Middle frontal gyrus (tissue), 1 donor: ENCODE results near the gene ARMC9.
A peak's percentile ranks its signal among the peaks of the same experiment; 100 is the strongest.
"Not testable (repeated sequence)": the region's sequence is repeated elsewhere in the genome, so short reads cannot be mapped to it uniquely, and the experiment has no call there.

Experiments used
- DNase-seq: peaks from one replicate; pipeline ENCODE4 v3.0.0-alpha.2; 2015; ENCODE audit warnings: low spot score; ENCODE audit errors: extremely low spot score

Gene ARMC9, protein sequence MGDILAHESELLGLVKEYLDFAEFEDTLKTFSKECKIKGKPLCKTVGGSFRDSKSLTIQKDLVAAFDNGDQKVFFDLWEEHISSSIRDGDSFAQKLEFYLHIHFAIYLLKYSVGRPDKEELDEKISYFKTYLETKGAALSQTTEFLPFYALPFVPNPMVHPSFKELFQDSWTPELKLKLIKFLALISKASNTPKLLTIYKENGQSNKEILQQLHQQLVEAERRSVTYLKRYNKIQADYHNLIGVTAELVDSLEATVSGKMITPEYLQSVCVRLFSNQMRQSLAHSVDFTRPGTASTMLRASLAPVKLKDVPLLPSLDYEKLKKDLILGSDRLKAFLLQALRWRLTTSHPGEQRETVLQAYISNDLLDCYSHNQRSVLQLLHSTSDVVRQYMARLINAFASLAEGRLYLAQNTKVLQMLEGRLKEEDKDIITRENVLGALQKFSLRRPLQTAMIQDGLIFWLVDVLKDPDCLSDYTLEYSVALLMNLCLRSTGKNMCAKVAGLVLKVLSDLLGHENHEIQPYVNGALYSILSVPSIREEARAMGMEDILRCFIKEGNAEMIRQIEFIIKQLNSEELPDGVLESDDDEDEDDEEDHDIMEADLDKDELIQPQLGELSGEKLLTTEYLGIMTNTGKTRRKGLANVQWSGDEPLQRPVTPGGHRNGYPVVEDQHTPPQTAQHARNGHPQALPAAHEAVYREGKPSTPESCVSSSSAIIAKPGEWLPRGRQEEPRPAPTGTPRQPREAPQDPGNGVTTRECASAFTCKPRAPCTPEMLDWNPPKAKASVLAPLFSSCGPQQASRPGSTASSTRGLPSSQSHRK

DNA sequence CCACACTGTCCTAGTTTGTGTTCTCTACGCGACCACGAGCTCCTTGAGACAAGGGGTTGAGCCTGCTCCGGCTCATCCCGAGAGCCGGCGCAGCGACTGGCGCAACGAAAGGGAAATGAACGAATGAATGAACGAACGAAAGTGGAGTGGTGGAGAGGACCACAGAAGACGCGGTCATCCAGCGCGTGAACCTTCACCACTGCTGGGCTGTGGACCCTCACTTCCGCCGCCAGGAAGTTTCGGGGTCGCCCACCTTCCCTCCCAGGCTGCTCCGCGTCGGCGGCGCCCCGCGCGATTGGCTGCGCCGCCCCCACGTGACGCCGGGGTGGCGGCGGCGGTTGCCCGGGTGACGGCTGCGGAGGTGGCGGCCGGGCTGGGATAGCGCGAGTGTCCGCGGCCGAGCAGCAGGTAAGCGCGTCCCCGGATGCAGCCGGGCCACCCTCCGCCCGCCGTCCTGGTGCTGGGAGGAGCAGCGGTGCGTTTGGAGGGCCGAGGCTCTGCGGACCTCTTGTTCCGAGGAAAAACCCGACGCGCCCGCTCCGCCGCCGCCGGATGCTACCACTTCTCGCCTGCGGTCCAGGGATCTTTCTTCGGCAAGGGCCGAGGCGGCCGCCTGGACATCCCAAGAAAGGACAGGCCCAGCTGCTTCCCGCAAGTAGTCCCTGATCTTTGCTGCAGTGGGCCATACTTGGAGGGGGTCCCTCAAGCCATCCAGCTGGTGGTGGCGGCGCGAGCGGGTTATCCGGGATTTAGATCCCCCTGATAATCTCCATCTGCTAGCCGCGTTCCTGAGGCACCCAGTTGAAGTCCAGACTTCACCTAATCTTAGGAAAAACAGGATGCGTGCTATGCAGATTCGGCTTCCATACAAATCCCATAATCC, at the start of gene ARMC9:
Gene ARMC9, plus strand, starts transcription at position 341 of the 883 bp plus-strand sequence. CDS start 7,608 bp downstream, outside the sequence.
- peak; percentile 68 for DNase-seq

DNA sequence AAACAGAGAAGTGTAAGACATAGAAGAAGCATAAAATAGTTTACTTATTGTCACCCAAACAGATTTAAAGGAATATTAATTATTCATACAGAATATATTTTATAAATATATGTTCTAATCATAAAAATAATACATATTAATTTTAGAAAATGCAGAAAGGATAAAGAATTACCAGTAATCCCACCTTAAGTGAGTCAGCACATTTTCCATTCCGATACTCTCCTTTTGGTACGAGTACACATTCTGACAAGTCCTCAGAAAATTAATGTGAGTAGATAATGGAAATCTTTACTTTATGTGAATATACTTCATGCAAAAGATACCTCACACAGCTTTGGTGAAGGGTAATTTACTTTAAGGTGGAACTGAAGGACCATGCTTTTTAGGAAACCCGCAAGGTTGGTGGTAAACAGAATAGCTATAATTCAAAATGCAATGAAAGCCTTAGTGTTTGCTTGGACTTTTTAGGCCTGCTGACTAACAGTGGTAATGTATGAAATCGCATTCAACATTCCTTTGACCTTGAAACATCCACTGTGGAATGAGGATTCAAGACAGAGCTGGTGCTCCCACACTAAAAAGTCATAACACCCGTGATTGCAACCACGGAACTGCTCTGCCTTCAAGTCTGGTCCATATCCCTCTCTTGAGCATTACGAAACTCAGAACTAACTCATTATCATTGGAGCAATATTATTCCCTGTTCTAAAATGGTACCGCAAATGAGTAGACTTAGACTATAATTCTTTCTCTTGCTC, 45.5 kb upstream of the ARMC9 start:
- no peak for DNase-seq

DNA sequence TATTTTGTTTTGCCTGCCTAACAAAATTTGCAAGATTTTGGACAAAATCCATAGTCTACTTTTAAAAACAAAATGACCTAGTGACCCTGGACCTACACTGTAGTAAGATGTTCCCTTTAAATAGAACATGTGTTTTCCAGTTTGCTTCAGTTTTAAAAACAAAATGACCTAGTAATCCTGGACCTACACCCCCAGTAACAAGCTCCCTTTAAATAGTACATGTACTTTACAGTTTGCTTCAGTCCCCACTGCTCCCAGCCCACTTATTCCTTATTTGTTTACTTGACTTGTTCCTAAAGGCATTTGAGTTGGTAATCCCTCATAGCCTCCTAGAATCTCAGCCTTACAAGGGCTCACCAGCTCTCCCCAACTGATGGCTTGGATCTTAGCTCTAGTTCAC, 39.1 kb upstream of the ARMC9 start:
- no peak for DNase-seq

DNA sequence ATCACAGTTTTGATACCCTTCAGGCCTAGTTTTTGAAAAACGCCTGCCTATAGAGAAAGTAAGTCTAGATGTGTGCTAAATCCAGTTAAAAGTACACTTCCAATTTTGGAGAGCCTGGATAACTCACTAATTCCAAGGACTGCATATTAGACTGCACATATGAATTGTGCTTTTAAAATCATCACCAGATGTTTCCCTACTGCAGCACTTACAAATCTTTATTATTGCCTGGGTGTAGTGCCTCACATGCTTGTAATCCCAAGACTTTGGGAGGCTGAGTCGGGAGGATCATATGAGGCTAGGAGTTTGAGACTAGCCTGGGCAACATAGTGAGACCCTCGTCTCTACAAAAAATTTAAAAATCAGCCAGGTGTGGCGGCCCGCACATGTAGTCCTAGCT, 37.7 kb upstream of the ARMC9 start:
- DNase-seq, result no peak

DNA sequence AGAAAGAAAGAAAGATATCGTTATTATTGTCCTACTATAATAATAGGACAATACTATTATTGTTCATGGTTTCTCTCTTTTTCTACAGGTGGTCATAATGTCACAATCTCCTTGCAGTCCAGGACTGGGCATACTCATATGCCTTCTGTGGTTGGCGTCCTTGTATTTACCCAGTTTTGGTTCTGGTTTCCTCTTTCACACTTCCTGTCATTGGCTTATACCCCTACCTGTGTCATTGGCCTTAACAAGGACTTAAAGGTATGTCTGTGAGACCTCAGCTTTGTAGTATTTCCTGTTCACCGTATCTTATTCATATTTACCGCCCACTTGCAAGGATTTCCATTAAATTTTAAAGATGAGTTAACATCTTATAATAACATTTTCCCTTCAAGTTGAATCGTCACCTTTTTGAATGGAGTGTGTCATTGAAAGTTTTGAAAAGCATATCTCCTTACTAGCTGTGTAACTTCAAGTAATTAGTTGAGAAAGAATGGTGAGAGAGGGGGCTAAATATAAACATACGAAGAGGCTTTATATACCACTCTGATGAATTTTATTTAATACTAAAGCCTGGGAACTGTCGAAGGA, 37.1 kb upstream of the ARMC9 start:
- no peak for DNase-seq

DNA sequence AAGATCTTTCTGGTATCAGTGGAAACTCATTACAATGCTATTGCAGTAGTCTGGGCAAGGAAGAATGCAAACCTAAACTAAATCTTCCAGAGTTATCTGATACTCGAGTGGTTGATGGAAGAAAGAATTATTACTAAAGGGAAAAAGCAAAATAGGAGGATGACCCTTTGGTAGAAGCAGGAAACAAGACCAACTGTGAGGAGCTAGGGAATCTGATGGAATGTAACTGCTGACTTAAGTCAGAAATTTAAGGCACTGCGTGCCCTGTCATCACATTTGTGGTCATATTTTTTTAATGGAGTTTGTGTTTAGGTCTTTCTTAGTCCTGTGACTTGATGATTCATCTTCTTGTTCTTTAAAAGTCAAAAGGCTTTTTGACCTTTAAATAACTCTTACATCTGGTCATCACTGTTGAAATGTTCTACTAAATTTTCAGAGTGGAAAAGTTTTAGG, 36.5 kb upstream of the ARMC9 start:
- DNase-seq, result no peak

DNA sequence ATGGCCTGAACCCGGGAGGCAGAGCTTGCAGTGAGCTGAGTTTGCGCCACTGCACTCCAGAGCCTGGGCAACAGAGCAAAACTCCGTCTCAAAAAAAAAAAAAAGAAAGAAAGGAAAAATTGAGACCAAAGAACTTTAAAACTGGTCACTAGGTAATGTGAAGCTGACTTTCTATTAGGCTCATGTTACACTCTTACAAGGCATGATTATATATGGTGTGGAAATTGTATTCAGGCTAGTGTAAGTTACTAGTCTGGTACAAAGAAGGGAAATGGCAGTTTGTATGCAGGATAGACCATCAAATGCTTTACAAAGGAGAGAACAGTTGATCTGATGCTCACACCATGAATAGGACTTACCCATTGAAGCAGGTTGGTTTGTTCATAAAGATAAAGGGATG, 35.4 kb upstream of the ARMC9 start:
- DNase-seq, result no peak

DNA sequence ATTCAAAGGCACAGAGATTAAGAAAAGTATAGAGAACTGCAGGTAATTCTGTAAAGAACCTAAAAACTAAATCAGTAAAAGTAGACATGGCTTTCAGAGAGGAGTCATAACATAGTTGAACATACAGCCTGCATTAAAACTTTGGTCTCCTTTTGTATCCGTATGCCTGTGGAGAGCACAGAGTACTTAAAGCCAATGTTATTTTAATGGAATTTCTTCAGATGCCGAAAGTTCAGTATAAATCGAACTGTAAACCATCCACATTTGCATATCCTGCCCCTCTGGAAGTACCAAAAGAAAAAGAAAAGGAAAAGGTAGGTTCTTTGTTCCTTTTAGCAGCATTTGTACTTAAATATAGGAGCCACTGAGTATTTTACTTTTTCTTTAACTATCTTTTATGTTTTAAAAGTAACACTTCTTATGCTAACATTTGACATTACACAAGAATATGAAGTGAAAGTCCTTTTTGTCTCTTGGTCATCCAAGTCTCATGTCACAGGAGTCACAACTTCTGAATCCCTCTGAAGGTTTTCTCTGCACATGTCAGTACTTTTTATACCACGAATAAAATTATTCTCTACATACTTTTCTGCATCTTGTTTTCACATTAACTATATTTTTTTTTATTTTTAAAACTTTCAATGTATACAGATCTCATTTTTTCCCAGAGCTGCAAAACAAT, 34.9 kb upstream of the ARMC9 start:
- DNase-seq, result no peak

DNA sequence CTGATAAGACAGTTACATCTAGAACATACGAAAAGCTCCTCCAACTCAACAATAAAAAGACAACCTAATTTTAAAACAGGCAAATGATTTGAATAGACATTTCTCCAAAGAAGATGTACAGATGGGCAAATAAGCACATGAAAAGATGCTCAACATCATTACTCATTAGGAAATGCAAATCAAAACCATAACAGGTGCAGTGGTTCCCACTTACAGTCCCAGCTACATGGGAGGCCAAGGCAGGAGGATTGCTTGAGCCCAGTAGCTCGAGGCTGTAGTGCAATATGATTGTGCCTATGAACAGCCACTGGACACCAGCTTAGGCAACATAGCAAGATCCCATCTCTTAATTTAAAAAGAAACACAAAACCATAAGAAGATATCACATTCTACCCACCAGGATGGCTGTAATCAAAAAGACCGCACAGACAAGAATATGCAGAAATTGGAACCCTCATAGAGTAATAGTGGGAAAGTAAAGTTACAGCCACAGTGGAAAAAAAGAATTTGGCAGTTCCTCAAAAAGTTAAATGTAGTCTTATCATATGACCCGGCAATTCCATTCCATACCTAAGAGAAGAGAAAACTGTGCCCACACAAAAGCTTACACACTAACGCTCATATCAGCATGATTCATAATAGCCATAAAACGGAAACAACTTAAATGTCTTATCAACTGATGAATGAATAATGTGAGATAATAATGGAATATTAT, 30.5 kb upstream of the ARMC9 start:
- DNase-seq, result no peak

DNA sequence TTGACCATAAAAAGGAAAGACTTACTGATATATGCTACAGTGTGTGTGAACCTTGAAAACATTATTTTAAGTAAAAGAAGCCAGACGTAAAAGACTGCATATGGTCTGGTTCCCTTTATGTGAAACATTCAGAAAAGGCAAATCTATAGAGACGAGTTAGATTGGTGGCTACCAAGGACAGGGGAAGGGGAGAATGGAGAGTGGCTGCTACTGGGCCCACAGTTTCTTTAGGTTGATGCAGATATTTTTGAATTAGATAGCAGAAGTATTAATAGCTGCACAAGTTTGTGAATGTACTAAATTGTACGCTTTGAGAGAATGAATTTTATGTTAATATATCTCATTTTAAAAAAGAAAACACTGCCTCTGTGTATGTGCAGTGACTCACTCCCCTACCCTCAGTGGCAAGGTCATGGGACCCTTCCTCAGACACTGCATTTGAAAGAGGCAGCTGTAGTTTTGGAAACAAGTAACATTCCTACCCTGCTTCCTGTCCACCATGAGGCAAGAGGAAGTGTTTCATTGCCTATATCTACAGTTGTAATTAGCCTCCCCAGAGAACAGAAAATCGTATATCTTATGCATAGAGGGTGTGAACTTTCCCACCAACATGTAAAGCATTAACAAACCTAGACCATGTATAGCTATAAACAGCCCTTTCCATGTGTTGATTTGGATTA, 29.8 kb upstream of the ARMC9 start:
- no peak for DNase-seq

DNA sequence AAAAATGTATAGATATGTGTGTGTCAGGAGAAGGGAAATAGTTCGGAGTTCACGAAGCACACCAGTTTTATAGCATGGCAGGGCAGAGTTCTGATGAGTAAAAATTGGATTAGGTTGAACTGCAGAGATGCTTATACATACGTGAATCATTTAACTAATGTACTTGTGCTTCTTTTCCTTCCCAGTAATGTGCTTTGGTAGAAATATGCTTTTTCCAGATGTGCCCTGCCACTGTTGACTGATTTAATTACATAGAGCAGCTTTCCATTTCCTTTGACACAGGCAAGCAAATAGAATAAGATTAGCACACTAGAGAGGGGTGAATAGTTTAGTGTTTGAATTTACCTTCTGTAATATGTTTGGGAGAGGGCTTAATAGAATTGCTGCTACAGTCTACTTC, 28.9 kb upstream of the ARMC9 start:
- DNase-seq, result no peak

DNA sequence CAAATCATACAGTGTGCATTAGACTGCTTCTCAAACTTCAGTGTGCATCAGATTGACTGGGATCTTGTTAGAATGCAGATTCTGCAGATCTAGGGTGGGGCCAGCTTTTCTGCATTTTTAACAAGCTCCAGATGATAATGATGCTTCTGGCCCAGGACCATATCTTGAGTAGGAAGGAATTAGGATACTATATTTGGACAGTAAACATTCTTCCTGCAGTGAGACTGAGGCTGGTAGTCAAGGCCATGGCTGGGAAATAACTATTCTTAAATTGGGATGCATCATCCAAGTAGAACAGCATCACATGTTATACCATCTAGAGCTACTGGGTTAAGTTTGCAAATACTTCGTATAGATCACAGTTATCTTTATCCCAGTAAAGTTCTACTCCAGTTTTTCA, 28.4 kb upstream of the ARMC9 start:
- no peak for DNase-seq

DNA sequence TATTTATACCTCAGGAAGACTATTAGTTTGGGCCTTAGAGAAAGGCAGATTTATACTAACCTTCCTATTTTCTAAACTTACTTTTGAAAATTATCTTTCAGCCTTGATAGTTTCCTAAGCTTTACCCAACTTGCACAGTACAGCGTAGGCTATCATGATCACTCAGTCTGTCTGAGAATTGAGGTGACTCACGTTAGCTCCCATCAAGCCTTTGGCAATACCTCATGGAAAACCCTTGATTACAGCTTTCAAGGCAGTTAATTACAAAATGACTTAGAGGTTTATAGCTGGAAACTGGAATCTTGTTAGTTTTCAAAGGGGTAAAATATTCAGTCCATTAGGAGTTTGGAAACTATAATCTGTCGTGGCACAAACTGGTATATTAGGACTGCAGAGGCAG, 26.4 kb upstream of the ARMC9 start:
- DNase-seq, result no peak

DNA sequence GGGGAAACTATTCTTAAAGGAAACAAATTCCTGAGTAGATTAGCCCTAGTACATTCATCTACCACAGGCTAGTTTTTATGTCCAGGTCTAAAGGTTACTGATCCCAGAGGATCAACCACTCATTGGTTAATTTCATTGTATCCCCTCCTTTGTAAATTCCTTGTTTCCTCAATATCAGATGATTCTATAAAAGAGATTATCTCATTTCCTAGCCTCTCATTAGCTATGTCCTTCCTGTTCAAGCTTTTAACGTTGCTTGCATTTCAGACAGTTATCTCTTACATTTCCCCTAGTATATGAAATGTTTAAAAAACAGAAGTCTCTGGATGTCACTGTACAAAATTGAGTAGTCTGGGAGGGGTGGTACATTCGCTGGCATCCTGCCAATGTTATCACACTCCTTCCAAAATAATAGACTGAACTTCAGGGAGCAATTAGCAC, 24.2 kb upstream of the ARMC9 start:
- DNase-seq, result no peak

DNA sequence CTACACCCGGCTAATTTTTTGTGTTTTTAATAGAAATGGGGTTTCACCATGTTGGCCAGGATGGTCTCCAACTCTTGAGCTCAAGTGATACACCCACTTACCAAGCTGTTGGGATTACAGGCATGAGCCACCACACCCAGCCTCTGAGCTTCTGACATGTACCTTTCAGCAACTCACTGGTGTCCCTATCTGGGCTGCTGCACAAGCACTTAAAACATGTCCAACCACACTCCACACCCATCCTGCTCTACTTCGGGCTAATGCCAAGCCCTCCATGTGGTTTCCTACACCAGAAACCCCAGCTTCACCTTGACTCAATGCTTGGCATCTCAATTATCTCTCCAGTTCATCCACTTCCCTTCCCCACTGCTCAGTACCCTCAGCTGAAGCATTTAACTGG, 22.4 kb upstream of the ARMC9 start:
- no peak for DNase-seq

DNA sequence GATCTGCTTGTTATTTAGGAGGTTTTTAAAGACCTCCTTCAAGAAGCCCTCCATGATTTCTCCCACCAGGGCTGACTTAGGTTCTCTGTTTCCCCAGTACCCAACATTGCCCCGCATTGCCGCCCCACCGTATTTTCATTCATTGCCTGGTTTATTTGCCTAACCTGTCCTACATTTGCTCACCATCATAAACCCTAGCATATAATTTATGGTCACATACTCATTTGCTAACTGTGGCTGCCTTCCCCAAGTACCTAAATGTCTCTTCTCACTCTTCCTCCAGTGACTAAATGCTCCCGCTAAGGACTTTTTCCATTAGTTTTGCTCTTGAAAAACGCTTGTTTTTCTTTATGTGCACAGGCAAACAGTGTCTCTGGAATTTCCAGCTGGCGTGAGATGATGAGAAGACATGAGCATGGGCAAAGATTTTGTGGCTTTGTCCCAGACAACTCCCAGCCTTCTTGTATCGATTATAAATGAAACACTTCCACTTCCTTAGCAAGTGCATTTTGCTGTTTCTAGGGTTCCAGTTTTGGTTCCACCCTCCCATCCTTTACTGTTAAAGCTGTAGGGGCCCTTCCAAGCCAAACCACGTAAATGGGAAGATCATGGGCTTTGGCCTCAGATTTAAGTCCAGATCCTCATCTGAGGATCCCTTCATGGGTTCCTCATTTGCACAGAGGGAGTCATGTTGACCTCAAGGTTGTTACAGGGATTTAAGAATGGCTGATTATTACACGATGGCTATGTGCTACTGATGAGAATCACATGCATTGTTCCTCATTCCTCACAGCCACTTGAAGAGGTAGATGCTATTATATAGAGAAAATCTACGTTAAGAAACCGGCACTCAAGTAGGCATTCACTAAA, 21.0 kb upstream of the ARMC9 start:
- DNase-seq, result no peak

DNA sequence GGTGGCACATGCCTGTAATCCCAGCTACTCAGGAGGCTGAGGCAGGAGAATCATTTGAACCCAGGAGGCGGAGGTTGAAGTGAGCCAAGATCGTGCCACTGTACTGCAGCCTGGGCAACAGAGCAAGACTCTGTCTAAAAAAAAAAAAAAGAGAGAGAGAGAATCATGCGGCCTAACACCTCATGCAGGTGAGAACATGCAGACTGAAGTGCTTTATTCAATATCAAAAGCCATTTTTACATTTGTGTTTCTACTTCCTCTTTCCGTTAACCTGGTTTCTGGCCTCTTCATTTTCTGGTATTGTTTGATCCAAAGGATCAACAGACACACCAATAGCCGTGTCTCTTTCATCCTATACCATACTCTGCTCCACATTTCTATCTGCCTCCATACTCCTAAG, 19.6 kb upstream of the ARMC9 start:
- not testable (repeated sequence) for DNase-seq
